GM12865 (cell line): Measurements from ENCODE around the gene ZFPM1.

Source experiments
- DNase-seq: peaks from one replicate; pipeline ENCODE4 v3.0.0; 2010; ENCODE audit warnings: low read depth
- H3K4me3 ChIP-seq: 2 replicates; pipeline ENCODE4 v1.5.1; 2011; ENCODE audit warnings: mild to moderate bottlenecking, low read depth, low read length, control low read depth
- TF ChIP-seq, protein P1 (sequence below): IDR thresholded peaks from 2 replicates; pipeline ENCODE4 v1.5.1; 2011; ENCODE audit warnings: low read length, control low read depth, low read depth, inconsistent platforms; ENCODE audit not compliant: insufficient read depth; ENCODE audit errors: missing control alignments

The ZFPM1 gene

DNA sequence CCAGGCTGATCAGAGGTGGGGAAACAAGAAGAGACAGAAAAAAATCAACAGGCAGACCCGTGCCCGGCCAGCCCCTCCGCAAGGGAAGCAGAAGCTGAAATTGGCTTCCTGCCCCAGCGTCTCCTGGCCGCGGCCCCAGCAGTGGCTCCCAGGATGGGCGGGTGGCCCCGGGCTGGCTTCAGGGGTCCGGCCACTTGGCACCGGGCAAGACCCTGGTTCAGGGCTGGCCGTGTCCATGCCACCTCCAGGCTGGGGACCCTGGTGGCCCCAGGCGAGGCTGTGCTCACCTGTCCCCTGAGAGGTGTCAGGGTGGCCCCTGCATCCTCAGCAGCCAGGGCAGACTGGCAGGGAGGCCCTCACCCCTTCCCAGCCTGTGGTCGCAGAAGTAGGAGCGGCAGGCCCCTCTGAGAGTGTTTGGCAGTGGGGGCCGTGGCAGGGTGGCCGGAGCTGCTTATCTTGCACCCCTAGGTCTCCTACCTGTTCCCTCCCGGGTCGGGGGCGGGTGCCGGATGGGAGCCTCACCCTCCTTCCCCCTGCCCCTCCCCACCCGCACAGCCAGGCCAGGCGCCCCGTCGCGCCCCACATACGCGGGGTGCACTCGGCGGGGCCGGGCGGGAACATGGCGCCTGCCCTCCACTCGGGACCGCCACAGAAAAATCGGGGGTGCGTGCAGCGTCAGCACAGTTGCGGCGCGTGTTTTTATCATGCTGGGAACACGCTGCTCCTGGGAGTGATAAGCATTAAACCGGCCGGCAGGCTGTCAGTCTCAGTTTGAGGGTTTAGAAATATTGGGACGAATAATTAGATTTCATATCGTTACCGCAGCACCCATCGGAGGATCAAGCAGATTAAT is 70.5 kb downstream of the ZFPM1 start:
- no peak overlapping the region for H3K4me3 ChIP-seq
- TF ChIP-seq, protein P1, sequence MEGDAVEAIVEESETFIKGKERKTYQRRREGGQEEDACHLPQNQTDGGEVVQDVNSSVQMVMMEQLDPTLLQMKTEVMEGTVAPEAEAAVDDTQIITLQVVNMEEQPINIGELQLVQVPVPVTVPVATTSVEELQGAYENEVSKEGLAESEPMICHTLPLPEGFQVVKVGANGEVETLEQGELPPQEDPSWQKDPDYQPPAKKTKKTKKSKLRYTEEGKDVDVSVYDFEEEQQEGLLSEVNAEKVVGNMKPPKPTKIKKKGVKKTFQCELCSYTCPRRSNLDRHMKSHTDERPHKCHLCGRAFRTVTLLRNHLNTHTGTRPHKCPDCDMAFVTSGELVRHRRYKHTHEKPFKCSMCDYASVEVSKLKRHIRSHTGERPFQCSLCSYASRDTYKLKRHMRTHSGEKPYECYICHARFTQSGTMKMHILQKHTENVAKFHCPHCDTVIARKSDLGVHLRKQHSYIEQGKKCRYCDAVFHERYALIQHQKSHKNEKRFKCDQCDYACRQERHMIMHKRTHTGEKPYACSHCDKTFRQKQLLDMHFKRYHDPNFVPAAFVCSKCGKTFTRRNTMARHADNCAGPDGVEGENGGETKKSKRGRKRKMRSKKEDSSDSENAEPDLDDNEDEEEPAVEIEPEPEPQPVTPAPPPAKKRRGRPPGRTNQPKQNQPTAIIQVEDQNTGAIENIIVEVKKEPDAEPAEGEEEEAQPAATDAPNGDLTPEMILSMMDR = no peak
- no peak for DNase-seq

DNA sequence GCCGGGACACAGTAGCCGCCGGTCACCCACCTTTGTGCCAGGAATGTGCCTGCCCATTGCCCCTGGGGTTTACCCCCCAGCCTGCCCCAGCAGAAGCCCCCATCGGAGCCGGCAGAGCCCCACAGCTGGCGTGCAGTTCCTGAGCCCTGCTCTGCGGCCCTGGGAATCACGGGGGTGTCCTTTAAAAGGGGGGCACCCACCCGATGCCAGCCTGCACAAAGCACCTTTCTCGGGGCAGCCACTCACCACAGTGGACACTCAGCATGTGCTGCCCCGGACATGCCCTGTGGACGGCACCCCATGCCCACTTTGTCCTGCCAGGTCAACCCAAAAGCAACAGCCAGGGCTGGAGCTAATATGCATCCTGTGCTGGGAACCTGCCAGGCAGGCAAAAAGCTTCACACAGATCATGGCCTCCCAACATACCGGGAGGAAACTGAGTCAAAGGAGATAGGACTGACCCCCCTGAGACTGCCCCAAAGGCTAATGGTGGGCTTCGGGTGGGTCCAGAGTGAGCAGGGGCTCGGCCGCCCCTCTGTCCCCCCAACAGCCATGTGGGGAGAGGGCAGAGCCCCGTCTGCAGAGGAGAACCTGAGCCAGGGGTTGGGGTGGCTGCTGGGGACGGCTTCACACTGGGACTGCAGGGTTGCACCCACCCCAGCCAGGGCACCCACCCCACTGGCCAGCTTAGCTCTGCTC is 71.3 kb downstream of the ZFPM1 start:
- TF ChIP-seq, protein P1 = no peak
- H3K4me3 ChIP-seq = no peak overlapping the region
- DNase-seq = no peak

DNA sequence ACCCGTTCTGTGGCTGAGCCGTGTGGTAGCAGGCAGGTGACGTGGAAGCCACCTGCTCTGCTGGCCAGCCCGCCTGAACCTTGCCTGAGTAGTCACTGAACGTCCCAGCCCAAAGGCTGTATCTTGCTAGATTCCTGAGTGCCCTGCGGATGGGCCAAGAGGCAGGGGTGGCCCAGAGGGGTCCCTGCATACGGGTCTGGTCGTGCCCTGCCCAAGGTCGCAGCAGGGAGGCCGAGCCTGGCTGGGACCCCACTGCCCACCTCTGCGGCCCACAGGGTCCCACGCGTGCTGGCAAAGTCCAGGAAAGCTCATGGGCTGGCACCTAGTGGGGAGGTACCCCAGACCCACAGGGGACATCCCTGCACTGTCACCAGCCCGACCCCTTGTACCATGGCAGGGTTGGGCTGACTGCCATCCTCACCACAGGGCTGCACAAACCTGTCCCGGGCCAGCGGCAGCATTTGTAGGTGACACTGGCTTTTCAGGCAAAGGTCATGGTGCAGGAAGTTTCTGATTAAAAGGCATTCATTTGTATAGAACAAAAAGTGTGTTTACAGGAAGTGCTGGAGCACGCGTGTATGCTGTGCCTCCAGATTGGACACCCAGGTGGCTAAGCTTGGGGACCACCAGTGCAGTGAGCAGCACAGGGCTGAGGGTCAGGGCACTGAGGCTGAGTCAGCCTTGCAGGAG is 72.0 kb downstream of the ZFPM1 start:
- DNase-seq = no peak
- H3K4me3 ChIP-seq = no peak overlapping the region
- TF ChIP-seq, protein P1 = no peak

DNA sequence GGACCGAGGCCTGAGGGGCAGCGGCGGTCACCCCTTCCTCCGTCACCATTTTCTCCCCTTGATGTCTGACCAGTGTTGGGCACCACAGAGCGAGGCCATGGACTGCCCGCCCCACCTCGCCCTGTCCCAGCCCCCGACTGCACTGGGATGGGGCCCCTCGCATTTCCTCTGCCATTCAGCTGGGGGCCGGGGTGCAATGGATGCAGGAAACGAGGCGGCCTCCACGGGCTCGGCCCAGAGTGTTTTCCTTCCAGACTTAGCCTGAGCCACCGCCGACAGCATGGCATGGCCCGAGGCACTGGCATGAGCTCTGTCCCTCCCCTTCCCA is 72.5 kb downstream of the ZFPM1 start:
- no peak overlapping the region for H3K4me3 ChIP-seq
- TF ChIP-seq, protein P1 = no peak
- no peak for DNase-seq

DNA sequence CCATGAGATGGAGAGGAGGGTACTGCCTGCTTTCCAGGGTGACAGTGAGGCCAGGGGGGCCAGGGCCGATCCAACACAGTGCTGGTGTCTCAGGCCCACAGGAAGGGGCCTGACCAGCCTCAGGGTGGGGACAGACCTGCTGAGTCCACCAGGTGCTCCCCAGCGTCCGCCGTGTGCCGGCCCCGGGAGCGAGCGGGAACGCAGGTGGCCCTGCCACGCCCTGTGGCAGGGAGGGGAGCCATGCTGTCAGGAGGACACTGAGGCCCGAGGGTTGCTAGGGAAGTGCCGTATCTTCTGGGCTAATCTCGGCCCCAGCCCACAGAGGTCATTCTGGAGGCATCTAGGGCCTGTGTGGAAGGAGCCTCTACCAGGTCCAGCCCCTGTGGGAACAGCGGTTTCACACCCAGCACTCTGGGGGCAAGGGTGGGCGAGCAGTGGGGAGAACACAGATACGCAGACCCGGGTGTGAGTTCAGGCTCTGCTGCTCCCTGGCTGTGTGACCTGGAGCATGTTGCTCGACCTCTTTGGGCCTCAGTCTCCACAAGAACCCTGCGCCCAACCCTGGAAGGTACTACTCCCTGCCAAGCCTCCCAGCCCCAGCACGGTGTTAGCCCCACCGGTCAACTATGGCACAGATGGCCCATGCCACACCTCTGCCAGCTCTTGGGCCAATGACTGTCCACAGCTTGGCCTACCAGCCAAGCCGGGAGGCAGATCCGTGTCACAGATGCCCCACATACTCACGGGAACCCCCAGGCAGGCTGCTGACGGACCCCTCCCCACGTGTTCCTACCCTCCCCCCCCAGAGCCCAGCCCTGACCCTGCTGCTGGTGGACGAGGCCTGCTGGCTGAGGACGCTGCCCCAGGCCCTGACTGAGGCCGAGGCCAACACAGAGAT is 73.2 kb downstream of the ZFPM1 start:
- TF ChIP-seq, protein P1 = no peak
- no peak overlapping the region for H3K4me3 ChIP-seq
- no peak for DNase-seq

DNA sequence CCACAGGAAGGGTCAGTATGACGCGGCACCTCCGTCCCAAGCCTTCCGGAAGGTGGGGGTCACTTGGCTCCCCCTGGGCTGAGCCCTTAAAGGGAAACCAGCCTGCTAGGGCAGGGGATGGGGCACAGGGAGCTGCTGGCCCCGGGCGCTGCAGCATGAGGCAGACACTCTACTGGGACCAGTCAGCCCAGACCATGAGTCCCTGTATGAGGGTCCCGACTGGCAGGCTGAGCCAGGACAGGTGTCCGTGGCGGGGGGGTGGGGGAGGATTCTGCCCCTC is 73.8 kb downstream of the ZFPM1 start:
- DNase-seq = no peak
- TF ChIP-seq, protein P1 = no peak

More for the DNA sequence above, 73.8 kb downstream of the ZFPM1 start:
- H3K4me3 ChIP-seq = no peak overlapping the region
